Keratinocyte (primary cell): ENCODE data around the gene SPRY4. TPM values are rescaled to one million over a fixed set of nuclear protein-coding genes. Genes with fewer than 3 reads are reported as not detected.
"Not testable (repeated sequence)": the region's sequence is repeated elsewhere in the genome, so short reads cannot be mapped to it uniquely, and the experiment has no call there.

Source experiments
- DNase-seq: peaks from one replicate; pipeline ENCODE4 v3.0.0-alpha.2; 2011; ENCODE audit warnings: low read depth, missing footprints, low spot score
- FAIRE-seq: peaks from 2 replicates; lab custom pipeline; 2011; peaks lifted over from hg19 to GRCh38; lab: Jason Lieb, UNC
- H2AFZ ChIP-seq: 2 replicates; pipeline ENCODE4 v1.6.0; 2012; ENCODE audit warnings: low read length, control low read depth, inconsistent platforms; ENCODE audit not compliant: control insufficient read depth
- H3K27ac ChIP-seq: 2 replicates; pipeline ENCODE4 v1.5.1; 2011; ENCODE audit warnings: low read length; ENCODE audit not compliant: control insufficient read depth, insufficient read depth
- H3K27me3 ChIP-seq: 3 replicates; pipeline ENCODE4 v1.6.0; 2011; ENCODE audit warnings: low read length; ENCODE audit not compliant: control insufficient read depth, insufficient read depth; ENCODE audit errors: extremely low read depth
- H3K36me3 ChIP-seq, 2 experiments: 2 replicates in 1 of 2; 3 replicates in 1 of 2; pipeline ENCODE4 v1.5.1; 2011; ENCODE audit warnings: low read length in 2 of 2, mild to moderate bottlenecking in 1 of 2; ENCODE audit not compliant: control insufficient read depth in 2 of 2, insufficient read depth in 2 of 2; ENCODE audit errors: extremely low read depth in 1 of 2
- H3K4me1 ChIP-seq: 3 replicates; pipeline ENCODE4 v1.5.1; 2011; ENCODE audit warnings: low read length; ENCODE audit not compliant: control insufficient read depth, insufficient read depth; ENCODE audit errors: extremely low read depth
- H3K4me2 ChIP-seq: 3 replicates; pipeline ENCODE4 v1.6.0; 2011; ENCODE audit warnings: low read depth, low read length; ENCODE audit not compliant: control insufficient read depth, insufficient read depth; ENCODE audit errors: extremely low read depth
- H3K4me3 ChIP-seq, 3 experiments: fragments of 200-600 bp in 1 of 3; sonication (generic) in 1 of 3; 2 replicates in 2 of 3; 3 replicates in 1 of 3; pipeline ENCODE4 v1.5.1; 2011 to 2016; ENCODE audit warnings: low read length in 3 of 3, mild to moderate bottlenecking in 3 of 3, control low read depth in 2 of 3, inconsistent platforms in 1 of 3, low read depth in 1 of 3, mixed read lengths in 1 of 3, mixed run types in 1 of 3, moderate library complexity in 1 of 3; ENCODE audit not compliant: control insufficient read depth in 2 of 3, insufficient read depth in 2 of 3; ENCODE audit errors: extremely low read depth in 1 of 3
- H3K79me2 ChIP-seq: 2 replicates; pipeline ENCODE4 v1.6.0; 2012; ENCODE audit warnings: low read length; ENCODE audit not compliant: control insufficient read depth, insufficient read depth
- H3K9ac ChIP-seq: 3 replicates; pipeline ENCODE4 v1.6.0; 2011; ENCODE audit warnings: low read length; ENCODE audit not compliant: control insufficient read depth, insufficient read depth; ENCODE audit errors: extremely low read depth
- H3K9me1 ChIP-seq: 3 replicates; pipeline ENCODE4 v1.6.0; 2011; ENCODE audit warnings: low read length; ENCODE audit not compliant: control insufficient read depth, insufficient read depth; ENCODE audit errors: extremely low read depth
- H3K9me3 ChIP-seq: 2 replicates; pipeline ENCODE4 v1.5.1; 2012; ENCODE audit warnings: low read depth, low read length; ENCODE audit not compliant: control insufficient read depth
- H4K20me1 ChIP-seq: 3 replicates; pipeline ENCODE4 v1.6.0; 2011; ENCODE audit warnings: low read length; ENCODE audit not compliant: control insufficient read depth, insufficient read depth; ENCODE audit errors: extremely low read depth
- EZH2 ChIP-seq: IDR thresholded peaks from one replicate; pipeline ENCODE4 v1.6.1; 2012; ENCODE audit warnings: inconsistent platforms, mild to moderate bottlenecking, low read length, moderate library complexity
- dilution Hi-C: fragments of 300-500 bp; cut with MboI; formaldehyde crosslinking; loops from one replicate; pipeline ENCODE4 v1.7.0; 2020; ENCODE audit warnings: low sequenced_read_pairs; ENCODE audit not compliant: extremely low pct_ligation_motif_present
- polyA plus RNA-seq, 5 experiments: library from polyadenylated mRNA; depleted of rRNA in 3 of 5; stranded (reverse) in 3 of 5; stranded (forward) in 1 of 5; unstranded in 1 of 5; fragments of >200 nt; gene quantifications; 1 replicate in 1 of 5; 2 replicates in 3 of 5; 3 replicates in 1 of 5; pipeline versions ENCODE4 v1.2.1 to v1.2.3, GENCODE V29; 2011 to 2012; ENCODE audit warnings: missing spikeins in 2 of 5, low read depth in 1 of 5, low replicate concordance in 1 of 5
- TF ChIP-seq, protein P1 (sequence below), 3 experiments: IDR thresholded peaks in 1 of 3; conservative IDR thresholded peaks in 1 of 3; optimal IDR thresholded peaks in 1 of 3; 2 replicates in 2 of 3; 3 replicates in 1 of 3; pipeline versions ENCODE3 to v1.5.1; 2011; ENCODE audit warnings: low read length in 3 of 3, mild to moderate bottlenecking in 3 of 3, moderate library complexity in 2 of 3, control low read depth in 1 of 3, inconsistent platforms in 1 of 3; ENCODE audit not compliant: insufficient read depth in 2 of 3; ENCODE audit errors: extremely low read depth in 1 of 3

The SPRY4 gene
- polyA plus RNA-seq, 1 donor (not counting 4 experiments of a cell fraction or from before 2014, with no cell fraction given), result 10.2 TPM

DNA sequence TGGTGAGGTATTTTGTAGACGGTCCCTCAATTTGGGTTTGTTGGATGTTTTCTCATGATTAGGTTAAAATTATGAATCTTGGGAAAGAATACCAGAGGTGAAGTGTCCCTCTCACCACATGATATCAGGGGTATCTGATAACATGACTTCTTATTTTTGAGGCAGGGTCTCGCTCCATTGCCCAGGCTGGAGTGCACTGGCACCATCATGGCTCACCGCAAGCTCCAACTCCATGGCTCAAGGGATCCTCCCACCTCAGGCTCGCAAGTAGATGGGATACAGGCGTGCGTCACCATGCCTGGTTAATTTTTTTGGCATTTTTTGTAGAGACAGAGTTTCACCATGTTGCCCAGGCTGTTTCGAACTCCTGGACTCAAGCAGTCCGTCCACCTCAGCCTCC, 24.1 kb downstream of the SPRY4 start:
- dilution Hi-C loops, result loop anchor here (5.0 kb wide), 1 partner anchor 247 kb away; no protein-coding TSS in a partner anchor

DNA sequence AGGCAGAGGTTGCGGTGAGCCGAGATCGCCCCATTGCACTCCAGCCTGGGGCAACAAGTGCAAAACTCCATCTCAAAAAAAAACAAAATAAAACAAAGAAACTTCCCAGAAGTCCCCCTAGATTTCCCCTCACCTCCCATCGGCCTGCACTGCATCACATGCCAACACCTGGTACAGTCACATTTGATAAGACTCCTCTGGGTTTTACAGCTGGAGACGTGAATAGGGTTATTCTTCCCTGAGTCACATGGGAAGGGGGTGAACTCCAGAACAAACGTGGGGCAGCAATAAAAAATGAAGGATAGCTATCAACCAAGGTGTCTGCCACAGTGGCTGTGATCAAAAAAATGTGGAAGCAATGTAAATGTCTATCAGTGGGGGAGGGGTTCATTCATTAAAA, 26.0 kb downstream of the SPRY4 start:
- Histone ChIP-seq H3K4me2 (no peak overlapping the region), H3K79me2 (no peaks in the 10 kb centered on the region), H3K9me3 (no peaks in the 10 kb centered on the region), H3K9me1 (no peaks in the 10 kb centered on the region), H3K4me3 (no peak overlapping the region), H3K27me3 (no peaks in the 10 kb centered on the region), H3K4me1 (peaks cover under 1% of the 10 kb centered on the region), H3K36me3 (no peaks in the 10 kb centered on the region), H4K20me1 (no peaks in the 10 kb centered on the region), H3K27ac (no peak overlapping the region), H3K9ac (no peak overlapping the region), H2AFZ (no peak overlapping the region)
- no peak for FAIRE-seq
- dilution Hi-C loops, result no loop called here
- TF ChIP-seq, protein P1, sequence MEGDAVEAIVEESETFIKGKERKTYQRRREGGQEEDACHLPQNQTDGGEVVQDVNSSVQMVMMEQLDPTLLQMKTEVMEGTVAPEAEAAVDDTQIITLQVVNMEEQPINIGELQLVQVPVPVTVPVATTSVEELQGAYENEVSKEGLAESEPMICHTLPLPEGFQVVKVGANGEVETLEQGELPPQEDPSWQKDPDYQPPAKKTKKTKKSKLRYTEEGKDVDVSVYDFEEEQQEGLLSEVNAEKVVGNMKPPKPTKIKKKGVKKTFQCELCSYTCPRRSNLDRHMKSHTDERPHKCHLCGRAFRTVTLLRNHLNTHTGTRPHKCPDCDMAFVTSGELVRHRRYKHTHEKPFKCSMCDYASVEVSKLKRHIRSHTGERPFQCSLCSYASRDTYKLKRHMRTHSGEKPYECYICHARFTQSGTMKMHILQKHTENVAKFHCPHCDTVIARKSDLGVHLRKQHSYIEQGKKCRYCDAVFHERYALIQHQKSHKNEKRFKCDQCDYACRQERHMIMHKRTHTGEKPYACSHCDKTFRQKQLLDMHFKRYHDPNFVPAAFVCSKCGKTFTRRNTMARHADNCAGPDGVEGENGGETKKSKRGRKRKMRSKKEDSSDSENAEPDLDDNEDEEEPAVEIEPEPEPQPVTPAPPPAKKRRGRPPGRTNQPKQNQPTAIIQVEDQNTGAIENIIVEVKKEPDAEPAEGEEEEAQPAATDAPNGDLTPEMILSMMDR (optimal IDR thresholded peaks at IDR 0.05 in 1 of 3, IDR thresholded peaks at IDR 0.05 in 1 of 3, conservative IDR thresholded peaks at IDR 0.05 in 1 of 3; ENCODE audit: extremely low read depth in 1 of 3, insufficient read depth in 2 of 3, low read length in 3 of 3), result no peak
- TF ChIP-seq EZH2, result no peak
- no peak for DNase-seq

More for the DNA sequence above, 24.1 kb downstream of the SPRY4 start:
- H3K79me2 ChIP-seq, result no peaks in the 10 kb centered on the region
- no peaks in the 10 kb centered on the region for H4K20me1 ChIP-seq
- DNase-seq, result no peak
- no peaks in the 10 kb centered on the region for H3K9me1 ChIP-seq
- no peak overlapping the region for H3K4me3 ChIP-seq
- H3K9me3 ChIP-seq, result no peaks in the 10 kb centered on the region
- H3K36me3 ChIP-seq, result no peaks in the 10 kb centered on the region
- TF ChIP-seq EZH2, result no peak
- TF ChIP-seq, protein P1 (optimal IDR thresholded peaks at IDR 0.05 in 1 of 3, IDR thresholded peaks at IDR 0.05 in 1 of 3, conservative IDR thresholded peaks at IDR 0.05 in 1 of 3; ENCODE audit: extremely low read depth in 1 of 3, insufficient read depth in 2 of 3, low read length in 3 of 3), result no peak
- H3K4me2 ChIP-seq, result no peak overlapping the region
- H3K27ac ChIP-seq, result no peak overlapping the region
- H3K9ac ChIP-seq, result no peak overlapping the region
- H3K4me1 ChIP-seq, result no peaks in the 10 kb centered on the region
- H3K27me3 ChIP-seq, result no peaks in the 10 kb centered on the region
- H2AFZ ChIP-seq, result no peak overlapping the region
- no peak for FAIRE-seq

DNA sequence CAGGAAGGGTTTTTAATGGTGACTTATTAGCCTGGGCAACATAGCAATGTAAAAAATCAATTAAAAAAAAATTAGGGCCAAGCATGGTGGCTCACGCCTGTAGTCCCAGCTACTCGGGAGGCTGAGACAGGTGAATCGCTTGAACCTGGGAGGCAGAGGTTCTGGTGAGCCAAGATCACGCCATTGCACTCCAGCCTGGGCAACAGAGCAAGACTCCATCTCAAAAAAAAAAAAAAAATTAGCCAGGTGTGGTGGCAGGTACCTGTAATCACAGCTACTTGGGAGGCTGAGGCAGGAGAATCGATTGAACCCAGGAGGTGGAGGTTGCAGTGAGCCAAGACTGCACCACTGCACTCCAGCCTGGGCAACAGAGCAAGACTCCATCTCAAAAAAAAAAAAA, 27.0 kb downstream of the SPRY4 start:
- H3K9ac ChIP-seq, DNase-seq, H3K9me3 ChIP-seq, H2AFZ ChIP-seq, H3K4me1 ChIP-seq, H3K27me3 ChIP-seq, H4K20me1 ChIP-seq, dilution Hi-C loops, FAIRE-seq, H3K27ac ChIP-seq, H3K4me3 ChIP-seq, H3K36me3 ChIP-seq, H3K4me2 ChIP-seq, H3K79me2 ChIP-seq, H3K9me1 ChIP-seq: not testable (repeated sequence)
